Neuronal stem cell (in vitro differentiated cells): ENCODE data around the gene FBXL13.
"Not testable (repeated sequence)": the region's sequence is repeated elsewhere in the genome, so short reads cannot be mapped to it uniquely, and the experiment has no call there.

Experiments
- DNase-seq: peaks from one replicate; pipeline ENCODE4 v3.0.0-alpha.2; 2013; ENCODE audit warnings: low spot score
- H2AFZ ChIP-seq: one replicate; pipeline ENCODE4 v1.6.1; 2013; ENCODE audit warnings: mild to moderate bottlenecking, low read length, inconsistent platforms
- H2AK5ac ChIP-seq: 2 replicates; pipeline ENCODE4 v1.6.1; 2013; ENCODE audit warnings: low read depth, mild to moderate bottlenecking, inconsistent platforms, low read length, moderate library complexity, mixed read lengths
- H2BK120ac ChIP-seq: 2 replicates; pipeline ENCODE4 v1.6.1; 2013; ENCODE audit warnings: low read depth, mild to moderate bottlenecking, inconsistent platforms, low read length, moderate library complexity, mixed read lengths
- H2BK12ac ChIP-seq: one replicate; pipeline ENCODE4 v1.6.1; 2013; ENCODE audit warnings: low read length, inconsistent platforms
- H2BK15ac ChIP-seq: 2 replicates; pipeline ENCODE4 v1.6.1; 2013; ENCODE audit warnings: mild to moderate bottlenecking, low read length, inconsistent platforms, mixed read lengths
- H2BK5ac ChIP-seq: one replicate; pipeline ENCODE4 v1.6.1; 2013; ENCODE audit warnings: inconsistent platforms, mild to moderate bottlenecking, low read length, moderate library complexity
- H3K14ac ChIP-seq: one replicate; pipeline ENCODE4 v1.6.1; 2013; ENCODE audit warnings: low read length, inconsistent platforms
- H3K18ac ChIP-seq: 2 replicates; pipeline ENCODE4 v1.6.1; 2013; ENCODE audit warnings: low read length, inconsistent platforms
- H3K23ac ChIP-seq: 2 replicates; pipeline ENCODE4 v1.6.1; 2013; ENCODE audit warnings: low read depth, mild to moderate bottlenecking, mixed read lengths, low read length, inconsistent platforms; ENCODE audit not compliant: poor library complexity
- H3K27ac ChIP-seq: replicated peaks from 3 replicates; pipeline ENCODE4 v1.5.1; 2013; ENCODE audit warnings: low read length, inconsistent platforms
- H3K27me3 ChIP-seq, 3 experiments: 2 replicates each; pipeline ENCODE4 v1.6.1; 2013; ENCODE audit warnings: low read length in 3 of 3, mild to moderate bottlenecking in 2 of 3, inconsistent platforms in 1 of 3, low read depth in 1 of 3, mixed read lengths in 1 of 3, moderate library complexity in 1 of 3; ENCODE audit not compliant: control insufficient read depth in 3 of 3, insufficient read depth in 3 of 3
- H3K36me3 ChIP-seq, 2 donors: replicated peaks in 1 of 2; 2 replicates each; pipeline ENCODE4 v1.6.1; 2013; ENCODE audit warnings: low read length in 2 of 2; ENCODE audit not compliant: control insufficient read depth in 2 of 2, insufficient read depth in 2 of 2
- H3K4ac ChIP-seq: 2 replicates; pipeline ENCODE4 v1.6.1; 2013; ENCODE audit warnings: inconsistent platforms, mild to moderate bottlenecking, low read length, moderate library complexity
- H3K4me1 ChIP-seq, 2 donors: 1 replicate in 1 of 2; 2 replicates in 1 of 2; pipeline ENCODE4 v1.6.1; 2013; ENCODE audit warnings: low read length in 2 of 2, low read depth in 1 of 2; ENCODE audit not compliant: control insufficient read depth in 2 of 2, insufficient read depth in 1 of 2
- H3K4me2 ChIP-seq: one replicate; pipeline ENCODE4 v1.6.1; 2013; ENCODE audit warnings: mild to moderate bottlenecking, low read length, inconsistent platforms; ENCODE audit not compliant: insufficient read depth, poor library complexity, severe bottlenecking
- H3K4me3 ChIP-seq, 2 donors: 2 replicates each; pipeline ENCODE4 v1.5.1; 2013; ENCODE audit warnings: low read length in 2 of 2, mild to moderate bottlenecking in 2 of 2, inconsistent platforms in 1 of 2, moderate library complexity in 1 of 2
- H3K79me1 ChIP-seq: one replicate; pipeline ENCODE4 v1.6.1; 2013; ENCODE audit warnings: low read depth, mild to moderate bottlenecking, inconsistent platforms, low read length, moderate library complexity
- H3K9ac ChIP-seq: one replicate; pipeline ENCODE4 v1.6.1; 2013; ENCODE audit warnings: mild to moderate bottlenecking, low read depth, low read length, inconsistent platforms; ENCODE audit not compliant: poor library complexity
- H3K9me3 ChIP-seq, 2 donors: replicated peaks in 1 of 2; 2 replicates each; pipeline versions ENCODE3 to v1.6.1; 2013; ENCODE audit warnings: low read length in 2 of 2, mild to moderate bottlenecking in 2 of 2, inconsistent platforms in 1 of 2, low read depth in 1 of 2, mixed read lengths in 1 of 2, moderate library complexity in 1 of 2; ENCODE audit not compliant: control insufficient read depth in 2 of 2, insufficient read depth in 1 of 2
- H4K8ac ChIP-seq: one replicate; pipeline ENCODE4 v1.6.1; 2013; ENCODE audit warnings: low read depth, mild to moderate bottlenecking, inconsistent platforms, low read length, moderate library complexity
- H4K91ac ChIP-seq: one replicate; pipeline ENCODE4 v1.6.1; 2013; ENCODE audit warnings: low read length, low read depth, mild to moderate bottlenecking, inconsistent platforms; ENCODE audit not compliant: poor library complexity
- WGBS, 2 donors: extraction: QIAGEN DNeasy Blood & Tissue Kit; methylation state at CpG; one replicate each; pipeline ENCODE4 v1.1.7; 2013; ENCODE audit warnings: missing lambda C conversion rate in 2 of 2, mixed read lengths in 1 of 2; ENCODE audit not compliant: insufficient read length in 2 of 2, insufficient replicate concordance in 1 of 2; ENCODE audit errors: extremely low coverage in 2 of 2; 5-methylcytosine and 5-hydroxymethylcytosine counted together

FBXL13 gene

DNA sequence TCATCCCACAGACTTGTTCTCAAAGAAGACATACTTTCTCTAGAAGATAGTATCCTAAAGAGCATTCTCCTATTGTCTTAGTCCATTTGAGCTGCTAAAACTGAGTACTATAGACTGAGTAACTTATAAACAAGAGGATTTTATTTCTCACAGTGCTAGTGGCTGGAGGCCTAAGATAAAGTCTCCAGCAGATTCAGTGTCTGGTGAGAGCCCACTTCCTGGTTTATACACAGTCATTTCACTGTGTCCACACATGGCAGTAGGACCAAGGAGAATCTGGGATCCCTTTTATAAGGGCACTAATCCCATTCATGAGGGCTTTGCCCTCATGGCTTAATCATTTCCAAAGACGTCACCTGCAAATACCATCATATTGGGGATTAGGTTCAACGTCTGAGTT is 93.1 kb downstream of the FBXL13 start:
- H3K4me3 ChIP-seq = no peak overlapping the region
- no CpG with 5 or more reads among the region's 2 CpGs for WGBS, 2 donors
- no peak overlapping the region for H3K9ac ChIP-seq
- H3K36me3 ChIP-seq = no peaks in the 10 kb centered on the region
- no peak overlapping the region for H2BK12ac ChIP-seq
- H4K8ac ChIP-seq = no peak overlapping the region
- no peaks in the 10 kb centered on the region for H3K9me3 ChIP-seq
- H3K4ac ChIP-seq = no peak overlapping the region
- H2BK15ac ChIP-seq = no peak overlapping the region
- H3K27me3 ChIP-seq = no peaks in the 10 kb centered on the region
- no peaks in the 10 kb centered on the region for H3K79me1 ChIP-seq
- H3K14ac ChIP-seq = no peak overlapping the region
- H3K23ac ChIP-seq = no peak overlapping the region
- no peak for DNase-seq
- H2AFZ ChIP-seq = no peak overlapping the region
- no peak overlapping the region for H2AK5ac ChIP-seq
- H3K4me2 ChIP-seq = no peak overlapping the region
- no peak overlapping the region for H2BK120ac ChIP-seq
- H3K18ac ChIP-seq = no peak overlapping the region
- H3K4me1 ChIP-seq = no peaks in the 10 kb centered on the region
- no peak overlapping the region for H3K27ac ChIP-seq
- H4K91ac ChIP-seq = no peak overlapping the region
- H2BK5ac ChIP-seq = no peak overlapping the region

DNA sequence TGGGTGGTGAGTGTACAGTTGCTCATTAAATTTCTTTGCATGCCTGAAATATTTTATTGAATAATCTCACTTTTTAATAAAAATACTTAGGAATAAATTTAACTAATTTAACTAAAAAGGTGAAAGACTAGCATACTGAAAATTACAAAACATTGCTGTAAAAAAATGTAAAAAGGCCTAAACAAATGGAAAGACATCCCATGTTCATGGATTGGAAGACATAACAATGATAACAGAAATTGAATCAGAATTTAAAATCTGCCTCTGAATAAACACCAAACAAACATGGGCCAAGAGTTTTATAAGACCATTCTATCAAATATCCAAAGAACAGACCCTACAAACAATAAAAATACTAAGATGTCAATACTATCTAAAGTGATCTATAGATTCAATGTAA is 94.9 kb downstream of the FBXL13 start:
- Histone ChIP-seq H3K4me3 (no peak overlapping the region), H2BK120ac (no peak overlapping the region), H3K79me1 (no peaks in the 10 kb centered on the region), H3K18ac (no peak overlapping the region), H2AFZ (no peak overlapping the region), H3K4me1 (no peaks in the 10 kb centered on the region), H3K4ac (no peak overlapping the region), H4K91ac (no peak overlapping the region), H3K4me2 (no peak overlapping the region), H3K9ac (no peak overlapping the region), H2BK15ac (no peak overlapping the region), H3K9me3 (no peaks in the 10 kb centered on the region), H3K36me3 (no peaks in the 10 kb centered on the region), H3K14ac (no peak overlapping the region), H3K23ac (no peak overlapping the region), H3K27me3 (no peaks in the 10 kb centered on the region), H3K27ac (no peak overlapping the region), H2AK5ac (no peak overlapping the region), H2BK12ac (no peak overlapping the region), H4K8ac (no peak overlapping the region), H2BK5ac (no peak overlapping the region)
- DNase-seq = no peak

DNA sequence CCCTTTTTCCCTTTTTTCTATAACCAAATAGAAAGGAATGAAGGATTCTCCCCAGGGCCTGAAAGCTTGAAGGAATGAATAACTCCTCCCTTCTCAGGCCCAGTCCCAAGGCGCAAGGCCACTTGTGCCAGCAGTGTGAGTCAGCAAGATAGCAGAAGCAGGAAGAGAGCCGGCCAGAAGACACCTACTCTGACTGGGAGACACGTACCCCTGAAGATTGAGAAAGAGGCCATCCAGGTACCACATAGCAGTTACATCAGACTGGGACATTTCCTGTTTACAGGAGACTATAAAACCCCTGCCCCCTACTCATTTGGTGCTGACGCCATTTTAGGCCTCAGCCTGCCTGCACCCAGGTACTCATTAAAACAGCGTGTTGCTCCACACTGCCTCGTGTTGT is 96.3 kb downstream of the FBXL13 start:
- H2BK15ac ChIP-seq = no peak overlapping the region
- no peak overlapping the region for H2BK120ac ChIP-seq
- no peak overlapping the region for H3K14ac ChIP-seq
- no peak overlapping the region for H3K4me2 ChIP-seq
- no peak overlapping the region for H2BK12ac ChIP-seq
- H2AK5ac ChIP-seq = no peak overlapping the region
- no CpG with 5 or more reads among the region's 6 CpGs for WGBS, 2 donors
- H3K27ac ChIP-seq = no peak overlapping the region
- no peaks in the 10 kb centered on the region for H3K27me3 ChIP-seq
- H3K9me3 ChIP-seq = no peaks in the 10 kb centered on the region
- H3K79me1 ChIP-seq = no peaks in the 10 kb centered on the region
- no peak overlapping the region for H2AFZ ChIP-seq
- no peak overlapping the region for H3K9ac ChIP-seq
- H3K36me3 ChIP-seq = no peaks in the 10 kb centered on the region
- H4K91ac ChIP-seq = no peak overlapping the region
- no peak overlapping the region for H4K8ac ChIP-seq
- no peak overlapping the region for H3K4me3 ChIP-seq
- no peaks in the 10 kb centered on the region for H3K4me1 ChIP-seq
- H3K18ac ChIP-seq = no peak overlapping the region
- no peak overlapping the region for H3K23ac ChIP-seq
- H3K4ac ChIP-seq = no peak overlapping the region
- DNase-seq = no peak
- H2BK5ac ChIP-seq = no peak overlapping the region

DNA sequence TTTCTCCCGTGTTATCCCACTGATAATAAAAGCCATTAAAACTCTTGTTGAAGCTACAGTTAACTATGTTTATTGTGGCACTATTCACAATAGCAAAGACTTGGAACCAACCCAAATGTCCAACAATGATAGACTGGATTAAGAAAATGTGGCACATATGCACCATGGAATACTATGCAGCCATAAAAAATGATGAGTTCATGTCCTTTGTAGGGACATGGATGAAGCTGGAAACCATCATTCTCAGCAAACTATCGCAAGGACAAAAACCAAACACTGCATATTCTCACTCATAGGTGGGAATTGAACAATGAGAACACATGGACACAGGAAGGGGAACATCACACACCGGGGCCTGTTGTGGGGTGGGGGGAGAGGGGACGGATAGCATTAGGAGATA is 97.0 kb downstream of the FBXL13 start:
- not testable (repeated sequence) for H2BK12ac ChIP-seq, H4K8ac ChIP-seq, H3K14ac ChIP-seq, H3K23ac ChIP-seq, H3K27ac ChIP-seq, DNase-seq, H3K9ac ChIP-seq, H2BK5ac ChIP-seq, H3K4me3 ChIP-seq, H3K9me3 ChIP-seq, H3K79me1 ChIP-seq, H3K36me3 ChIP-seq, H3K4me2 ChIP-seq, H3K18ac ChIP-seq, H2BK15ac ChIP-seq, H3K27me3 ChIP-seq, H2AK5ac ChIP-seq, H2AFZ ChIP-seq, H2BK120ac ChIP-seq, H3K4ac ChIP-seq, H3K4me1 ChIP-seq, H4K91ac ChIP-seq
- no CpG with 5 or more reads among the region's 4 CpGs for whole genome bisulfite sequencing, 2 donors
